Transverse colon (tissue), 4 donors: ENCODE data around the gene SEMA4A.

ENCODE experiments used
- EP300 ChIP-seq: sonication (generic); formaldehyde crosslinking; IDR thresholded peaks from one replicate; pipeline ENCODE4 v1.6.1; 2017; ENCODE audit warnings: antibody characterized with exemption, low read depth
- POLR2AphosphoS5 ChIP-seq, 3 donors: sonication (generic); formaldehyde crosslinking; IDR thresholded peaks; one replicate each; pipeline ENCODE4 v1.6.1; 2016; ENCODE audit warnings: antibody characterized with exemption in 3 of 3
- TF ChIP-seq, protein P1 (sequence below), 5 experiments: fragments of 200-600 bp in 3 of 5; fragments of 450-650 bp in 2 of 5; sonication (generic) in 3 of 5; IDR thresholded peaks; 1 replicate in 2 of 5; 2 replicates in 3 of 5; pipeline ENCODE4 v1.5.1; 2016 to 2017; ENCODE audit warnings: antibody characterized with exemption in 5 of 5, inconsistent platforms in 3 of 5, mild to moderate bottlenecking in 2 of 5, moderate library complexity in 1 of 5

- TF ChIP-seq POLR2AphosphoS5 (IDR thresholded peaks at IDR 0.05) (no peak), EP300 (no peak)
- TF ChIP-seq, protein P1, sequence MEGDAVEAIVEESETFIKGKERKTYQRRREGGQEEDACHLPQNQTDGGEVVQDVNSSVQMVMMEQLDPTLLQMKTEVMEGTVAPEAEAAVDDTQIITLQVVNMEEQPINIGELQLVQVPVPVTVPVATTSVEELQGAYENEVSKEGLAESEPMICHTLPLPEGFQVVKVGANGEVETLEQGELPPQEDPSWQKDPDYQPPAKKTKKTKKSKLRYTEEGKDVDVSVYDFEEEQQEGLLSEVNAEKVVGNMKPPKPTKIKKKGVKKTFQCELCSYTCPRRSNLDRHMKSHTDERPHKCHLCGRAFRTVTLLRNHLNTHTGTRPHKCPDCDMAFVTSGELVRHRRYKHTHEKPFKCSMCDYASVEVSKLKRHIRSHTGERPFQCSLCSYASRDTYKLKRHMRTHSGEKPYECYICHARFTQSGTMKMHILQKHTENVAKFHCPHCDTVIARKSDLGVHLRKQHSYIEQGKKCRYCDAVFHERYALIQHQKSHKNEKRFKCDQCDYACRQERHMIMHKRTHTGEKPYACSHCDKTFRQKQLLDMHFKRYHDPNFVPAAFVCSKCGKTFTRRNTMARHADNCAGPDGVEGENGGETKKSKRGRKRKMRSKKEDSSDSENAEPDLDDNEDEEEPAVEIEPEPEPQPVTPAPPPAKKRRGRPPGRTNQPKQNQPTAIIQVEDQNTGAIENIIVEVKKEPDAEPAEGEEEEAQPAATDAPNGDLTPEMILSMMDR (IDR thresholded peaks at IDR 0.05), result no peak
These were observed 60.8 kb downstream of the SEMA4A start for GRCh38 chr1:156214024-156214748.
